Progenitor cell of endocrine pancreas (in vitro differentiated cells): ENCODE data around the gene RELA. TPM values are rescaled to one million over a fixed set of nuclear protein-coding genes. Genes with fewer than 3 reads are reported as not detected.
"Not testable (repeated sequence)": the region's sequence is repeated elsewhere in the genome, so short reads cannot be mapped to it uniquely, and the experiment has no call there.

Source experiments
- DNase-seq: peaks from one replicate; pipeline ENCODE4 v3.0.0; 2021; ENCODE audit warnings: low spot score; ENCODE audit not compliant: unreplicated experiment
- H3K27ac Mint-ChIP-seq: 2 replicates; pipeline ENCODE4 v1.8.0; 2021; ENCODE audit warnings: mild to moderate bottlenecking, moderate library complexity, mixed read lengths
- H3K27me3 Mint-ChIP-seq: 2 replicates; pipeline ENCODE4 v1.8.0; 2021; ENCODE audit warnings: mixed read lengths
- H3K36me3 Mint-ChIP-seq: 2 replicates; pipeline ENCODE4 v1.8.0; 2022; ENCODE audit warnings: mixed read lengths; ENCODE audit not compliant: insufficient read depth
- H3K4me1 Mint-ChIP-seq: 2 replicates; pipeline ENCODE4 v1.8.0; 2021; ENCODE audit warnings: low read depth, mixed read lengths
- H3K4me3 Mint-ChIP-seq: 2 replicates; pipeline ENCODE4 v1.8.0; 2021; ENCODE audit warnings: low read depth, mild to moderate bottlenecking, moderate library complexity, mixed read lengths
- H3K9me3 Mint-ChIP-seq: 2 replicates; pipeline ENCODE4 v1.8.0; 2021; ENCODE audit warnings: low read depth, mixed read lengths
- CTCF ChIP-seq: fragments of 200-600 bp; sonication (generic); IDR thresholded peaks from one replicate; pipeline ENCODE4 v1.5.0; 2021; ENCODE audit warnings: antibody characterized with exemption, mild to moderate bottlenecking; ENCODE audit not compliant: unreplicated experiment
- total RNA-seq: library from RNA; stranded (reverse); gene quantifications from 2 replicates; pipeline ENCODE4 v1.2.1, GENCODE V29; 2021

RELA gene
- total RNA-seq, 1 donor from 2014 or later = 54.5 TPM

GRCh38 chr11:65663639-65664200 lies 1.0 kb upstream of the RELA start:
- Mint-ChIP-seq H3K4me3 (peak overlapping the region; percentile 81), H3K27me3 (no peaks in the 10 kb centered on the region), H3K4me1 (peaks cover 7% of the 10 kb centered on the region), H3K36me3 (peaks cover 8% of the 10 kb centered on the region), H3K27ac (peak overlapping the region; percentile 97), H3K9me3 (no peaks in the 10 kb centered on the region)
- TF ChIP-seq CTCF = no peak
- no peak for DNase-seq

GRCh38 chr11:65662247-65662798 lies 393 bp downstream of the RELA start:
- Mint-ChIP-seq H3K4me1 (peaks cover 7% of the 10 kb centered on the region), H3K27ac (peak overlapping the region; percentile 88), H3K4me3 (peak overlapping the region; percentile 83), H3K27me3 (no peaks in the 10 kb centered on the region), H3K9me3 (no peaks in the 10 kb centered on the region), H3K36me3 (peaks cover 10% of the 10 kb centered on the region)
- DNase-seq = no peak
- TF ChIP-seq CTCF = no peak

- DNase-seq = no peak
- Mint-ChIP-seq H3K4me3 (peak overlapping the region; percentile 83), H3K27me3 (no peaks in the 10 kb centered on the region), H3K27ac (peak overlapping the region; percentile 88), H3K36me3 (peaks cover 12% of the 10 kb centered on the region), H3K9me3 (no peaks in the 10 kb centered on the region), H3K4me1 (peaks cover 7% of the 10 kb centered on the region)
- TF ChIP-seq CTCF = no peak
These were observed 993 bp downstream of the RELA start for GRCh38 chr11:65661599-65662246.

- H3K4me3 Mint-ChIP-seq = peak overlapping the region; percentile 83
- not testable (repeated sequence) for H3K4me1 Mint-ChIP-seq, H3K27ac Mint-ChIP-seq, H3K9me3 Mint-ChIP-seq, H3K27me3 Mint-ChIP-seq, DNase-seq
- H3K36me3 Mint-ChIP-seq = peaks cover 16% of the 10 kb centered on the region
These were observed 1.8 kb downstream of the RELA start for GRCh38 chr11:65660908-65661307.

GRCh38 chr11:65660038-65660437 lies 2.7 kb downstream of the RELA start:
- H3K36me3 Mint-ChIP-seq = peaks cover 21% of the 10 kb centered on the region
- H3K9me3 Mint-ChIP-seq = no peaks in the 10 kb centered on the region
- DNase-seq = no peak
- no peak overlapping the region for H3K27ac Mint-ChIP-seq
- no peak for TF ChIP-seq CTCF
- H3K4me1 Mint-ChIP-seq = peaks cover 7% of the 10 kb centered on the region
- H3K4me3 Mint-ChIP-seq = no peak overlapping the region
- H3K27me3 Mint-ChIP-seq = no peaks in the 10 kb centered on the region
